Panc1 (cell line): Measurements from ENCODE around the gene TBC1D10A. TPM values are rescaled to one million over a fixed set of nuclear protein-coding genes. Genes with fewer than 3 reads are reported as not detected.

Experiments used
- ATAC-seq: fragments of 200-7000 bp; cut with Tn5 transposase; 2 replicates; pipeline ENCODE4 v1.9.1; 2020; ENCODE audit warnings: mild to moderate bottlenecking, moderate library complexity
- BruUV-seq: library from RNA; stranded (reverse); fragments of 400-500 nt; replicated peaks from 2 replicates; lab custom pipeline; 2021; lab: Mats Ljungman, UMichigan
- CTCF ChIA-PET: fragments of 300-600 bp; sonication (Branson Sonifier 250); formaldehyde crosslinking; loops from one replicate; lab custom pipeline; 2022; ENCODE audit warnings: antibody characterized with exemption; lab: Charles Lee
- POLR2A ChIA-PET: fragments of 300-600 bp; sonication (Branson Sonifier 250); formaldehyde crosslinking; loops from one replicate; lab custom pipeline; 2022; ENCODE audit warnings: antibody characterized with exemption; lab: Charles Lee
- DNase-seq: peaks from one replicate; pipeline ENCODE4 v3.0.0-alpha.2; 2010; ENCODE audit warnings: low read depth, low spot score
- H3K27ac ChIP-seq: 2 replicates; pipeline ENCODE4 v1.5.1; 2011; ENCODE audit warnings: mild to moderate bottlenecking, low read length, inconsistent platforms
- H3K27me3 ChIP-seq: fragments of 200-500 bp; sonication (Bioruptor generic); 2 replicates; pipeline ENCODE4 v1.6.0; 2014; ENCODE audit warnings: low read length, inconsistent platforms; ENCODE audit not compliant: control insufficient read depth, insufficient read depth
- H3K36me3 ChIP-seq: fragments of 200-500 bp; sonication (Bioruptor generic); 2 replicates; pipeline ENCODE4 v1.5.1; 2014; ENCODE audit warnings: inconsistent platforms, mild to moderate bottlenecking, low read length, moderate library complexity; ENCODE audit not compliant: control insufficient read depth, insufficient read depth
- H3K4me1 ChIP-seq: 2 replicates; pipeline ENCODE4 v1.5.1; 2011; ENCODE audit warnings: inconsistent platforms, mild to moderate bottlenecking, low read length, moderate library complexity; ENCODE audit not compliant: control insufficient read depth, insufficient read depth
- H3K4me3 ChIP-seq, 2 experiments: 2 replicates each; pipeline ENCODE4 v1.5.1; 2011 to 2012; ENCODE audit warnings: low read depth in 2 of 2, low read length in 2 of 2, mild to moderate bottlenecking in 2 of 2, inconsistent platforms in 1 of 2, moderate library complexity in 1 of 2
- H3K9me3 ChIP-seq: fragments of 200-500 bp; sonication (Bioruptor generic); 2 replicates; pipeline ENCODE4 v1.5.1; 2014; ENCODE audit warnings: low read depth, mild to moderate bottlenecking, inconsistent platforms, low read length, moderate library complexity; ENCODE audit not compliant: control insufficient read depth, insufficient read depth
- POLR2AphosphoS5 ChIP-seq: IDR thresholded peaks from 2 replicates; pipeline ENCODE4 v1.6.1; 2012; ENCODE audit warnings: mild to moderate bottlenecking, low read depth, low read length, moderate library complexity
- SIN3A ChIP-seq: IDR thresholded peaks from 2 replicates; pipeline ENCODE4 v1.6.1; 2012; ENCODE audit warnings: low read depth, mild to moderate bottlenecking, low read length, moderate library complexity, borderline replicate concordance; ENCODE audit not compliant: insufficient read depth
- TCF7L2 ChIP-seq: IDR thresholded peaks from 2 replicates; pipeline ENCODE4 v1.6.1; 2011; ENCODE audit warnings: mild to moderate bottlenecking, low read depth, low read length, inconsistent platforms
- in situ Hi-C: cut with HindIII; loops from 2 replicates; pipeline ENCODE4 v1.10.0; 2016; ENCODE audit warnings: low sequenced_read_pairs, low pct_unique_long_range_greater_than_20kb
- intact Hi-C: fragments of 100-400 bp; cut with micrococcal nuclease; formaldehyde crosslinking; loops from one replicate; pipeline ENCODE4 v1.10.0; 2022; ENCODE audit not compliant: unreplicated experiment
- total RNA-seq: library from RNA; stranded (reverse); gene quantifications from one replicate; pipeline ENCODE4 v1.2.1, GENCODE V29; 2021; ENCODE audit not compliant: unreplicated experiment
- TF ChIP-seq, protein P1 (sequence below), 2 experiments: IDR thresholded peaks; 2 replicates each; pipeline ENCODE4 v1.6.1; 2011 to 2012; ENCODE audit warnings: low read depth in 2 of 2, control low read depth in 1 of 2, low read length in 1 of 2, mild to moderate bottlenecking in 1 of 2, moderate library complexity in 1 of 2; ENCODE audit not compliant: insufficient read depth in 1 of 2
- TF ChIP-seq, protein P2 (sequence below): fragments of 450-650 bp; IDR thresholded peaks from 2 replicates; pipeline ENCODE4 v1.5.1; 2017; ENCODE audit warnings: mild to moderate bottlenecking

The TBC1D10A gene
- total RNA-seq, 1 experiment from 2014 or later = 14.9 TPM

DNA sequence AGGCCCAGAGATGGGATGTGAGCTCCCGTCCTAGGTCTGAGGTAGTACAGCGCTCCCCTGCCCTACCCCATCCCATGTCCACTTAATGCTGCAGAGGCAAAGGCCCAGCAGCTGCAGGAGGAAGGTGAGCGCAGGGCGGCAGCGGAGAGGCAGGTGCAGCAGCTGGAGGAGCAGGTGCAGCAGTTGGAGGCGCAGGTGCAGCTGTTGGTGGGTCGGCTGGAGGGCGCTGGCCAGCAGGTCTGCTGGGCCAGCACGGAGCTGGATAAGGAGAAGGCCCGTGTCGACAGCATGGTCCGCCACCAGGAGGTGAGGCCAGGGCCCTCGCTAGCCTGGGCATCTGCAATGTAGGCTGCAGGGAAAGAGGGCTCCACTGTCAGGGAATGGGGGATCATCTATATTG lies 45.2 kb upstream of the TBC1D10A start:
- ChIA-PET POLR2A (interaction anchor here (0.6 kb wide), 1 partner anchor 12 kb away, joined by 7 read pairs; no protein-coding TSS in a partner anchor), CTCF (no interaction called here)
- Histone ChIP-seq H3K36me3 (no peaks in the 10 kb centered on the region), H3K4me3 (no peak overlapping the region), H3K27me3 (no peaks in the 10 kb centered on the region), H3K27ac (no peak overlapping the region), H3K9me3 (no peaks in the 10 kb centered on the region), H3K4me1 (no peaks in the 10 kb centered on the region; the same call in 1 of the 2 replicates)
- intact Hi-C loops = no loop called here
- BruUV-seq = no TSS peak
- DNase-seq (no peak), ATAC-seq (no peak)
- in situ Hi-C loops = no loop called here
- TF ChIP-seq, protein P1, sequence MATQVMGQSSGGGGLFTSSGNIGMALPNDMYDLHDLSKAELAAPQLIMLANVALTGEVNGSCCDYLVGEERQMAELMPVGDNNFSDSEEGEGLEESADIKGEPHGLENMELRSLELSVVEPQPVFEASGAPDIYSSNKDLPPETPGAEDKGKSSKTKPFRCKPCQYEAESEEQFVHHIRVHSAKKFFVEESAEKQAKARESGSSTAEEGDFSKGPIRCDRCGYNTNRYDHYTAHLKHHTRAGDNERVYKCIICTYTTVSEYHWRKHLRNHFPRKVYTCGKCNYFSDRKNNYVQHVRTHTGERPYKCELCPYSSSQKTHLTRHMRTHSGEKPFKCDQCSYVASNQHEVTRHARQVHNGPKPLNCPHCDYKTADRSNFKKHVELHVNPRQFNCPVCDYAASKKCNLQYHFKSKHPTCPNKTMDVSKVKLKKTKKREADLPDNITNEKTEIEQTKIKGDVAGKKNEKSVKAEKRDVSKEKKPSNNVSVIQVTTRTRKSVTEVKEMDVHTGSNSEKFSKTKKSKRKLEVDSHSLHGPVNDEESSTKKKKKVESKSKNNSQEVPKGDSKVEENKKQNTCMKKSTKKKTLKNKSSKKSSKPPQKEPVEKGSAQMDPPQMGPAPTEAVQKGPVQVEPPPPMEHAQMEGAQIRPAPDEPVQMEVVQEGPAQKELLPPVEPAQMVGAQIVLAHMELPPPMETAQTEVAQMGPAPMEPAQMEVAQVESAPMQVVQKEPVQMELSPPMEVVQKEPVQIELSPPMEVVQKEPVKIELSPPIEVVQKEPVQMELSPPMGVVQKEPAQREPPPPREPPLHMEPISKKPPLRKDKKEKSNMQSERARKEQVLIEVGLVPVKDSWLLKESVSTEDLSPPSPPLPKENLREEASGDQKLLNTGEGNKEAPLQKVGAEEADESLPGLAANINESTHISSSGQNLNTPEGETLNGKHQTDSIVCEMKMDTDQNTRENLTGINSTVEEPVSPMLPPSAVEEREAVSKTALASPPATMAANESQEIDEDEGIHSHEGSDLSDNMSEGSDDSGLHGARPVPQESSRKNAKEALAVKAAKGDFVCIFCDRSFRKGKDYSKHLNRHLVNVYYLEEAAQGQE (IDR thresholded peaks at IDR 0.05; ENCODE audit: insufficient read depth in 1 of 2, low read depth in 2 of 2, low read length in 1 of 2) = no peak
- TF ChIP-seq POLR2AphosphoS5 = no peak
- TF ChIP-seq, protein P2, sequence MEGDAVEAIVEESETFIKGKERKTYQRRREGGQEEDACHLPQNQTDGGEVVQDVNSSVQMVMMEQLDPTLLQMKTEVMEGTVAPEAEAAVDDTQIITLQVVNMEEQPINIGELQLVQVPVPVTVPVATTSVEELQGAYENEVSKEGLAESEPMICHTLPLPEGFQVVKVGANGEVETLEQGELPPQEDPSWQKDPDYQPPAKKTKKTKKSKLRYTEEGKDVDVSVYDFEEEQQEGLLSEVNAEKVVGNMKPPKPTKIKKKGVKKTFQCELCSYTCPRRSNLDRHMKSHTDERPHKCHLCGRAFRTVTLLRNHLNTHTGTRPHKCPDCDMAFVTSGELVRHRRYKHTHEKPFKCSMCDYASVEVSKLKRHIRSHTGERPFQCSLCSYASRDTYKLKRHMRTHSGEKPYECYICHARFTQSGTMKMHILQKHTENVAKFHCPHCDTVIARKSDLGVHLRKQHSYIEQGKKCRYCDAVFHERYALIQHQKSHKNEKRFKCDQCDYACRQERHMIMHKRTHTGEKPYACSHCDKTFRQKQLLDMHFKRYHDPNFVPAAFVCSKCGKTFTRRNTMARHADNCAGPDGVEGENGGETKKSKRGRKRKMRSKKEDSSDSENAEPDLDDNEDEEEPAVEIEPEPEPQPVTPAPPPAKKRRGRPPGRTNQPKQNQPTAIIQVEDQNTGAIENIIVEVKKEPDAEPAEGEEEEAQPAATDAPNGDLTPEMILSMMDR = no peak
- TF ChIP-seq TCF7L2 = no peak
- TF ChIP-seq SIN3A = no peak

- in situ Hi-C loops = no loop called here
- DNase-seq = no peak
- ATAC-seq = no peak
- ChIA-PET CTCF (no interaction called here), POLR2A (no interaction called here)
- intact Hi-C loops = no loop called here
- Histone ChIP-seq H3K9me3 (no peaks in the 10 kb centered on the region), H3K4me1 (no peaks in the 10 kb centered on the region; the same call in 1 of the 2 replicates), H3K36me3 (no peaks in the 10 kb centered on the region), H3K4me3 (no peak overlapping the region), H3K27ac (no peak overlapping the region), H3K27me3 (no peaks in the 10 kb centered on the region)
- BruUV-seq = no TSS peak
- TF ChIP-seq, protein P1 (IDR thresholded peaks at IDR 0.05; ENCODE audit: insufficient read depth in 1 of 2, low read depth in 2 of 2, low read length in 1 of 2) = no peak
- TF ChIP-seq POLR2AphosphoS5 = no peak
- TF ChIP-seq, protein P2 = no peak
- TF ChIP-seq SIN3A = no peak
- TF ChIP-seq TCF7L2 = no peak
Measured at GRCh38 chr22:30371321-30371720, 44.6 kb upstream of the TBC1D10A start.
